Right cardiac atrium (tissue), 5 donors: Measurements from ENCODE around the gene CNGA1. TPM values are rescaled to one million over a fixed set of nuclear protein-coding genes. Genes with fewer than 3 reads are reported as not detected.
"Not testable (repeated sequence)": the region's sequence is repeated elsewhere in the genome, so short reads cannot be mapped to it uniquely, and the experiment has no call there.

ENCODE experiments used
- ATAC-seq, 2 donors: fragments of 200-7000 bp; cut with Tn5 transposase; one replicate each; pipeline versions ENCODE4 v1.8.0 to v1.9.1; 2020; ENCODE audit warnings: moderate library complexity in 2 of 2, mild to moderate bottlenecking in 1 of 2
- DNase-seq, 3 donors: peaks; one replicate each; pipeline ENCODE4 v3.0.0-alpha.2; 2020
- H3K27ac ChIP-seq: one replicate; pipeline ENCODE4 v1.5.1; 2013; ENCODE audit warnings: mild to moderate bottlenecking, low read length, control low read depth, moderate library complexity
- H3K27me3 ChIP-seq: one replicate; pipeline ENCODE4 v1.6.1; 2013; ENCODE audit not compliant: control insufficient read depth, insufficient read depth
- H3K4me1 ChIP-seq: one replicate; pipeline ENCODE4 v1.6.1; 2013; ENCODE audit warnings: low read length; ENCODE audit not compliant: control insufficient read depth, insufficient read depth
- H3K4me3 ChIP-seq: one replicate; pipeline ENCODE4 v1.5.1; 2013; ENCODE audit warnings: low read length, control low read depth
- H3K9me3 ChIP-seq: one replicate; pipeline ENCODE4 v1.6.1; 2013; ENCODE audit warnings: low read length; ENCODE audit not compliant: control insufficient read depth
- WGBS: extraction: QIAGEN DNeasy Blood & Tissue Kit; methylation state at CpG from one replicate; pipeline ENCODE4 v1.1.7; 2013; 5-methylcytosine and 5-hydroxymethylcytosine counted together
- intact Hi-C, 4 donors: fragments of 100-400 bp; cut with DNase I; formaldehyde crosslinking; loops; one replicate each; pipeline versions ENCODE4 v1.11.0 to v1.14.0; 2022 to 2023
- polyA plus RNA-seq: library from polyadenylated mRNA; stranded (reverse); fragments of 200-250 nt; gene quantifications from one replicate; pipeline ENCODE4 v1.2.3, GENCODE V29; 2013
- total RNA-seq, 4 donors: library from RNA; stranded (reverse); fragmentation: NEBNext Ultra II Directional; extraction: Animal tissue kit (Norgen Biotek cat#: 25700); gene quantifications; one replicate each; pipeline ENCODE4 v1.2.1, GENCODE V29; 2021
- donor health status: healthy with polysubstance abuse.
- donor health status: DM: no; HTN: yes; CAD: no.
- donor health status: DM: no; HTN: no; CAD: no.
- donor health status: DM: no; HTN: yes; CAD: no; lungs with severe emphysema.
- donor health status: DM: yes; HTN: yes; CAD: no.

CNGA1 gene
- total and polyA plus RNA-seq, 5 donors = 0.42 to 0.48 TPM; not detected in 3

DNA sequence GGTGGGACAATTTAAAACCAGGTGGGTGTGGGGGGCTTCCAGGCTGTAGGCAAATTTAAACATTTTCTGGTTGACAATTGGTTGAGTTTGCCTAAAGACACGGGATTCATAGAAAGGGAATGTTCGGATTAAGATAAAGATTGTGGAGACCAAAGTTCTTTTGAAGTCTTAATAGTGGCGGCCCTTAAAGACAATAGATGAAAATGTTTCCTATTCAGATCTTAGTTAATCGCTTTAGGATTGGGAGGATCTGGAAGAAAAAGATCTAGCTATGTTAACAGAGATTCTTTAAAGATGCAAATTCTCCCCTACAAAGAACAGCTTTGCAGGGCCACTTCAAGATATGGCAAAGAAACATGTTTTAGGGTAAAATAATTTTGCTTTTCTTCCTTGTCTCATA lies 4.8 kb downstream of the CNGA1 start:
- WGBS = 83% methylated on average over 4 of the region's 4 CpGs
- no peak overlapping the region for H3K4me3 ChIP-seq

DNA sequence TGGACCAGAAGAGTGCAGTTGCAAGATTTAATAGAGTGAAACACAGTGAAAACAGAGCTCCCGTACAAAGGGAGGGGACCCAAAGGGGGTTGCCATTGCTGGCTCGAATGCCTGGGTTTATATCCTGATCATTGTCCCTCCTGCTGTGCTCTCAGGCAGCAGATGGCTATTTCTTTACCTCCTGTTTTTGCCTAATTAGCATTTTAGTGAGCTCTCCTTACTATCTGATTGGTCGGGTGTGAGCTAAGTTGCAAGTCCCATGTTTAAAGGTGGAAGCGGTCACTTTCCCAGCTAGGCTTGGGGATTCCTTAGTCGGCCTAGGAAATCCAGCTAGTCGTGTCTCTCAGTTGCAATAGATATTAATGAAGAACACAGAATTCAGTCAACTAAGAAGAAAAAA lies 5.6 kb downstream of the CNGA1 start:
- H3K27me3 ChIP-seq, H3K27ac ChIP-seq, H3K4me1 ChIP-seq, H3K9me3 ChIP-seq, DNase-seq, ATAC-seq, H3K4me3 ChIP-seq: not testable (repeated sequence)
- WGBS = 81% methylated on average over 6 of the region's 6 CpGs
- intact Hi-C loops = loop anchor here in 1 of 4 donors (5.0 kb wide), 1 partner anchor 76 kb away; no protein-coding TSS in a partner anchor

More for the DNA sequence above, 4.8 kb downstream of the CNGA1 start:
- no peaks in the 10 kb centered on the region for H3K9me3 ChIP-seq
- DNase-seq = no peak
- no peak for ATAC-seq
- H3K27me3 ChIP-seq = no peaks in the 10 kb centered on the region
- H3K4me1 ChIP-seq = no peaks in the 10 kb centered on the region
- intact Hi-C loops = loop anchor here in 1 of 4 donors (5.0 kb wide), 1 partner anchor 76 kb away; no protein-coding TSS in a partner anchor
- H3K27ac ChIP-seq = no peak overlapping the region

DNA sequence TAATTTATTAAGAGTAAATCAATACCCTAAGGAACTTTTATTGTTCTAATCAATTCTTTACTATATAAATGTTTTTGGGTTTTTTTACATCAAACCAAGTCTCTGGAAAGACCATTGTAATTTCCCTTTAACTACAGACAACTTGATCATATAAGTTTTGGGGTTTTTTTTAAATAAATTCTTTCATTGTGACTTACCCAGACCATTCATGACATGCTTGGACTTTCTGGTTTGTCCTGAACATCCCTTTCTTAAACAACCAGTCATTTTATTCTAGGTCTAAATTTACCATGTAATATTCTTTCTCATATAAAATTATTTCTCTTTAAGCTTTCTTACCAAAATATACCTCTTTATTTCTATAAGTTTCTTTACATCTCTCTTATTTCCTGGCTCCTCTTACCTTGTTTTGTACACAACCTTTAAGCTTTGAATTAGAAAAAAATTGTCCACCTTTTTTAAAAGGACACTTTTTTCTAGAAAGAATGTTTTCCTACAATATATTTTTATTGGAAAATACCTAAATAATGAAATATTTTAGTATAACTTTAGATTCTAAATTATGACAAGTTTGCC lies 8.4 kb downstream of the CNGA1 start:
- Histone ChIP-seq H3K4me3 (no peak overlapping the region), H3K27me3 (no peaks in the 10 kb centered on the region), H3K27ac (no peak overlapping the region), H3K4me1 (no peaks in the 10 kb centered on the region), H3K9me3 (no peaks in the 10 kb centered on the region)
- ATAC-seq (no peak), DNase-seq (no peak)
- intact Hi-C loops = no loop called here

DNA sequence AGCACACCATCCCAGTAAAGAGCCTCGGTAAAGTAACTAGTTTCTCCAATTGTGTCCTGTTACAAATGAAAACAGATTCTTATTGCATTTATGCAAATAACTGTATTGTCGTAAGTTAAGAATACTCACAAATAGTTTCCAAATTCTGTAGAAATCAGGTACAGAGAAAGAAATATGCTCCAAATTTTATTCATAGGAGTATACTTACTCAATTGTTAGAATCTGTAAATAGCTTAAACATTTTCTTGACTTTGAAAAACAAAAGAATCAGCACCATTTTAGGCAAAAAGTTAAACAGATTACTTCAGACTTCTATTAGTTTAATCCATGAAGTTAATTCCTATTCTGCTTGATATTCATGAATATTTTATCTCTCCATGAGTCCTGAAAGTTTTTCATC lies 10.7 kb downstream of the CNGA1 start:
- 95% methylated on average over 2 of the region's 2 CpGs for WGBS
- Histone ChIP-seq H3K27ac (no peak overlapping the region), H3K9me3 (no peaks in the 10 kb centered on the region), H3K4me1 (no peaks in the 10 kb centered on the region), H3K27me3 (no peaks in the 10 kb centered on the region), H3K4me3 (no peak overlapping the region)
- intact Hi-C loops = no loop called here
- DNase-seq (no peak), ATAC-seq (no peak)

DNA sequence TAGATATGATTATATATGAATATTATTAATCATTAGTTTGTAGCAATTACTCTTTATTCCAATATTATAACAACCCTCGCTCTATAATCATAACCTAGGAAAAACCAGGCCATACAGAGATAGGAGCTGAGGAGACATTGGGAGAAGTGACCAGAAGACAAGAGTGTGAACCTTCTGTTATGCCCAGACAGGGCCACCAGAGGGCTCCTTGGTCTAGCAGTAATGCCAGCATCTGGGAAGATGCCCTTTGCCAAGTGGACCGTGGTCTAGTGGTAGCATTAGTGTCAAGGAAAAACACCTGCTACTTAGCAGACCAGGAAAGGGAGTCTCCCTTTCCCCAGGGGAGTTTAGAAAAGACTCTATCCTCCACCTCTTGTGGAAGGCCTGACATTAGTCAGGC lies 12.9 kb downstream of the CNGA1 start:
- not testable (repeated sequence) for H3K4me1 ChIP-seq, H3K9me3 ChIP-seq, H3K27ac ChIP-seq, ATAC-seq, H3K27me3 ChIP-seq, H3K4me3 ChIP-seq
- peak in 2 of 3 donors; percentile 39 to 77 for DNase-seq
- intact Hi-C loops = loop anchor here in 2 of 4 donors (5.0 kb wide), 2 partner anchors 79 to 84 kb away; no protein-coding TSS in a partner anchor
- 53% methylated on average over 2 of the region's 2 CpGs for WGBS

DNA sequence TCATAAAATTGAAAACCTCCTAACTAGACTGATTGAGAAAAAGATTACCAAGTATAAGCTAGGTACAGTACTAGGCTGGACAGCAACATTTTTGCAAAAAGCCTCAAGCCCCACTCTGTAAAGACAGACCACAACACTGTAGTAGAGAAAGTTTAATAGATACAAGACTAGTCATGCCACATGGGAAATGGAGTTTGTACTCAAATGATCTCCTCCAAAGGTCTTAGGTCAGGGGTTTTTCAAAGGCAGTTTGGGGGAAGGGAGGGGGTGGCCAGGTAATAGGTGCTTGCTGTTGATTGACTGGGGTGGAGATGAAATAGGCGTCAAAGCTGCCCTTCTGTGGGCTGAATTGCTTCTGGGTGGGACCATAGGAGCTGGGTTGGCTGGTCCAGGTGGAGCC lies 14.2 kb downstream of the CNGA1 start:
- ATAC-seq (no peak), DNase-seq (no peak)
- H3K27ac ChIP-seq = no peak overlapping the region
- H3K4me3 ChIP-seq = no peak overlapping the region
- WGBS = 75% methylated on average over 1 of the region's 1 CpG
- no peaks in the 10 kb centered on the region for H3K9me3 ChIP-seq
- H3K27me3 ChIP-seq = no peaks in the 10 kb centered on the region
- no peaks in the 10 kb centered on the region for H3K4me1 ChIP-seq
- intact Hi-C loops = loop anchor here in 2 of 4 donors (5.0 kb wide), 2 partner anchors 80 to 85 kb away; no protein-coding TSS in a partner anchor

DNA sequence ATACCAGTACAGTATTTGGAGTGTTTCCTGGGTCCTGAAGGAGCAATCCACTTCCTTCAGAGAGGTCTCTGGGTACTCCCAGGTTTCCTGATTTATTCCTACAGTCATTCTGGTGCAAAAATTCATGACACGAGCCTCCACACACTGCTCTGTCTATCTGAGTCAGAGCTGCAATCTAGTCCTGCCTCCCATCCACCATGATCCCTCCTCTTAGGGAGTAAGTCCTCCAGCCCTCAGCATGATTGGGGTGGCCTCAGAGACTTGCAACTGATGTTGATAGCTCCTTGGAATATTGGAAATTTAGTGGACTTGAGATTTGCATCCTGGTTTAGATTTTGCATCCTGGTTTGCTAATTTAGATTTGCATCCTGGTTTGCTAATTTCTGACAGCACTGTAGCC lies 20.5 kb downstream of the CNGA1 start:
- no peaks in the 10 kb centered on the region for H3K4me1 ChIP-seq
- no peak for DNase-seq
- H3K27ac ChIP-seq = no peak overlapping the region
- H3K27me3 ChIP-seq = no peaks in the 10 kb centered on the region
- ATAC-seq = no peak
- WGBS = 59% methylated on average over 1 of the region's 1 CpG
- H3K9me3 ChIP-seq = no peaks in the 10 kb centered on the region
- intact Hi-C loops = no loop called here
- no peak overlapping the region for H3K4me3 ChIP-seq

DNA sequence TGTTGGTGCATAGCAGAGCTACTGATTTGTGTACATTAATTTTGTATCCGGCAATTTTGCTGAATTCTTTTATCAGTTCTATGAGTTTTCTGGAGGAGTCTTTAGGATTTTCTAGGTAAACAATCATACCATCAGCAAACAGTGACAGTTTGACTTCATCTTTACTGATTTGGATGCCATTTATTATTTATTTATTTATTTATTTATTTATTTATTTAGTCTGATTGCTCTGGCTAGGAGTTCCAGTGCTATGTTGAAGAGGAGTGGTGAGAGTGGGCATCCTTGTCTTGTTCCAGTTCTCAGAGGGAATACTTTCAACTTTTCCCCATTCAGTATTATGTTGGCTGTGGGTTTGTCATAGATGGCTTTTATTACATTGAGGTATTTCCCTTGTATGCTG lies 24.0 kb downstream of the CNGA1 start:
- ATAC-seq = not testable (repeated sequence)
- 97% methylated on average over 1 of the region's 1 CpG for WGBS

DNA sequence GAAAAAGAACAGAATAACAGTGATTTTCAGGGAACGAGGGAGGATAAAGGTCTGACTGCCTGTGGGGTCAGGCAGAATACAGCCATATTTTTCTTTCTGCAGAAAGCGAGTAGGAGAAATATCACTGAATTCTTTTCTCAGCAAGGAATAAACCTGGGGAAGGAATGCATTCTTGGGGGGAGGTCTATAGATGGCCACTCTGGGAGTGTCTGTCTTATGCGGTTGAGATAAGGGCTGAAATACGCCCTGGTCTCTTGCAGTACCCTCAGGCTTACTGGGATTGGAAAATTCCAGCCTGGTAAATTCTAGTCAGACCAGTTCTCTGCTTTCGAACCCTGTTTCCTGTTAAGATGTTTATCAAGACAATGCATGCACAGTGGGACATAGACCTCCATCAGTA lies 26.3 kb downstream of the CNGA1 start:
- Histone ChIP-seq H3K27ac (no peak overlapping the region), H3K4me1 (no peaks in the 10 kb centered on the region), H3K9me3 (no peaks in the 10 kb centered on the region), H3K4me3 (no peak overlapping the region), H3K27me3 (no peaks in the 10 kb centered on the region)
- 88% methylated on average over 5 of the region's 5 CpGs for WGBS
- ATAC-seq = no peak
- no peak for DNase-seq
- intact Hi-C loops = no loop called here

More for the DNA sequence above, 24.0 kb downstream of the CNGA1 start:
- H3K27me3 ChIP-seq, H3K9me3 ChIP-seq, DNase-seq, intact Hi-C loops, H3K4me1 ChIP-seq, H3K4me3 ChIP-seq, H3K27ac ChIP-seq: not testable (repeated sequence)

DNA sequence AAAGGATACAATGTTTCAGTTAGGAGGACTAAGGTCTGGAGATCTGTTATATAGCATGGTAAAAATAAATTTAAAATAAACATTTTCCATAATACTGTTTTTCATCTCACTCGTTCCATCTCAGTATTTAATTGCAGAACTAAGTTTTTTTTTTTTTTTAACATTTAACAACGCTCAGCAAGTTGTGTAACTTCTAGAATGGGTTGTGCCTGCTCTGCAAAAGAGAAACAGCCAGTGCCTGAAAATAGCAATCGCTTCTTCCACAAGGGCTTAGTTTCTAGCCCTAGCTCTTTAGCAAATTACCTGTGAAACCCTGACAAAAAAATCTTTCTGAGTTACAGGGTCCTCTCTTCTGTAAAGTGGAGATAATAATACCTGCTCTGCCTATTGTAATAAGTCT lies 41.9 kb downstream of the CNGA1 start:
- intact Hi-C loops = no loop called here
- no peak for DNase-seq
- no peak overlapping the region for H3K27ac ChIP-seq
- no peak for ATAC-seq
- WGBS = 63% methylated on average over 3 of the region's 3 CpGs
- H3K4me1 ChIP-seq = no peaks in the 10 kb centered on the region
- no peaks in the 10 kb centered on the region for H3K9me3 ChIP-seq
- no peak overlapping the region for H3K4me3 ChIP-seq
- no peaks in the 10 kb centered on the region for H3K27me3 ChIP-seq

DNA sequence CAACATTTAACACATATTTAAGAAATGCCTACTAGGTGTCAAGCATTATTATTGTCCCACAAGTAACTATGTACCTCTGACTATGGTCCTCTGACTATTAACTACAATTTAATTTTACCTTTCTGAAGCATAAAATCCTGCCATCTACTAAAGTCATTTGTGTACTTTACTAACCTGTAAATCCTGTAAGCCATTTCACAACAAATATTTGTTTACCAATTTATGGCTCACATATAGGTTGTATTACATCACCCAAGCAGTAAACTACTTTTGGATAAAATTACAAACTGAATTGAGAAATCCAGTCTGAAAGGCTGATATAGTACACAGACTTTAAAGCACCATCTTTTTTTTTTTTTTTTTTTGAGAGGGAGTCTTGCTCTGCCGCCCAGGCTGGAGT lies 43.8 kb downstream of the CNGA1 start:
- intact Hi-C loops = no loop called here
- WGBS = 83% methylated on average over 1 of the region's 1 CpG
- no peak for DNase-seq
- H3K27me3 ChIP-seq = no peaks in the 10 kb centered on the region
- no peaks in the 10 kb centered on the region for H3K4me1 ChIP-seq
- ATAC-seq = no peak
- no peak overlapping the region for H3K27ac ChIP-seq
- H3K9me3 ChIP-seq = no peaks in the 10 kb centered on the region
- no peak overlapping the region for H3K4me3 ChIP-seq

DNA sequence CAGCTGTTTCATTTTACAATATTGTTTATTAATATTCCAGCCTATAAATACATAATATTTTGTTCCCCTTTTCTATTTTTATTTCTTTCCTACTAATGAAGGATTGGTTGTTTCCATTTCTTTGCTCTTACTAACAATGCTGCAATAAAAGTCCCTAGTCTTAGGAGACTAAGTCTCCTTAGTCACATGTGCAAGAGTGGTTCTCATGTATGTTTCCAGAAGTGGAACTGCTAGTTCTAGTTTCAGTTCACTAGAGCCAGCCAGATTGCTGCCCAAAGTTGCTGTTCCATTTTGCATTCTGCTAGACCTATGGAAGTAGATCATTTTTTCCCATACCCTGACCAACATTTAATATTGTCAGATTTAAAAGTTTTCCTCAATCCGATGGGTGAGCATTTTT lies 44.3 kb downstream of the CNGA1 start:
- ATAC-seq (no peak), DNase-seq (no peak)
- intact Hi-C loops = no loop called here
- no peak overlapping the region for H3K27ac ChIP-seq
- H3K9me3 ChIP-seq = no peaks in the 10 kb centered on the region
- no peaks in the 10 kb centered on the region for H3K4me1 ChIP-seq
- no peaks in the 10 kb centered on the region for H3K27me3 ChIP-seq
- H3K4me3 ChIP-seq = no peak overlapping the region
- WGBS = 95% methylated on average over 1 of the region's 1 CpG
